ENCODE measurements around the gene NTN4. TPM values are rescaled to one million over a fixed set of nuclear protein-coding genes. Genes with fewer than 3 reads are reported as not detected.
"Not testable (repeated sequence)": the region's sequence is repeated elsewhere in the genome, so short reads cannot be mapped to it uniquely, and the experiment has no call there.

The NTN4 gene
- total RNA-seq, 2 donors from 2014 or later = 72.3 to 79.2 TPM

DNA sequence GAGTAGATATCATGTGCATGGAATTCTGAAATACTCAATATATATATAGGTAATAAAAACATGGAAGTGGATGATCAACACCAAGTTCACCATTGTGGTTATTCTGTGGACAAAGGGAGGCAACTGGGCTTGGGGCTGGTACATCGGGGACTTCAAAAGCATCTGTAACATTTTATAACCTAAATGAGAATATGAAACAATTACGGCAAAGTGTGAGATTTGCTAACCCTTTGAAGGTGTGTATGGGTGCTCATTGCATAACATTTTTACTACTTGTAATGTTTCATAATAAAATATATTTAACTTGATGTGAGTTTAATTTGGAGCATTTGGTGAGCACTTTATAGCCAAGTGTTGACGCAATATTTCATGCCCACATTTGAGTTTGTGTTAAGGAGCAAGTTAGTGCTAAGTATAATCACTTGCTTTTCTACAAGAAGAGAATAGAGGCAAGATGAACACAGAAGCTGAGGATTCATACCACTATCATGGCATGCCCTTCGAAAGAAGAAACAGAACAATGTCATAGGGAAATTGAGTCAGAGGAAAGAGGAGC, 109.3 kb downstream of the NTN4 start:
- H3K4me3 ChIP-seq = peak overlapping the region; percentile 14
- no peak for TF ChIP-seq CTCF (IDR thresholded peaks at IDR 0.05)
- peaks cover 4% of the 10 kb centered on the region in 2 donors for H3K4me1 ChIP-seq (ENCODE audit: control insufficient read depth in 1 of 2, low read depth in 2 of 2)
- no peaks in the 10 kb centered on the region for H3K9me3 ChIP-seq
- no peak for ATAC-seq (ENCODE audit: insufficient number of reproducible peaks, low FRiP score, low read depth)
- H3K27ac ChIP-seq = peak overlapping the region in 1 of 2 donors; percentile 50
- no peaks in the 10 kb centered on the region for H3K36me3 ChIP-seq
- no peaks in the 10 kb centered on the region for H3K27me3 ChIP-seq (replicated peaks; ENCODE audit: insufficient read depth)
- DNase-seq (ENCODE audit: low spot score) = no peak

DNA sequence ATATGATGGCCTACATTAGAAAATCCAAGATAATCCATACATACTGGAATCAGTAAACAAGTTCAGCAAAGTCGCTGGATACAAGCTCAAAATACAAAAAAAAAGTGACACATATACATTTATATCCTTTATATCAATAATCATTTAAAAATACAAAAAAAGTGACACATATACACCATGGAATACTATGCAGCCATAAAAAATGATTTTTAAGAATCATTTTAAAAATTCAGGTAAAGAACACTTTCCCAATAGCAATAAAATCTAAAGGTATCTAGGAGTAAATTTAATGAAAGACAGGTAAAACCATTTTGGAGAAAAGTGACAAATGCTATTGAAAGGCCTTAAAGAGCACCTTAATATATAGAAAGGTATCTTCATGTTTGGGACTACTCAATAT, 111.9 kb downstream of the NTN4 start:
- ATAC-seq (ENCODE audit: insufficient number of reproducible peaks, low FRiP score, low read depth) (no peak), DNase-seq (ENCODE audit: low spot score) (no peak)
- H3K36me3 ChIP-seq = no peaks in the 10 kb centered on the region
- H3K4me3 ChIP-seq = no peak overlapping the region
- TF ChIP-seq CTCF (IDR thresholded peaks at IDR 0.05) = no peak
- peaks cover 4 to 14% of the 10 kb centered on the region in 2 donors for H3K4me1 ChIP-seq (ENCODE audit: control insufficient read depth in 1 of 2, low read depth in 2 of 2)
- H3K27ac ChIP-seq = no peak overlapping the region
- no peaks in the 10 kb centered on the region for H3K27me3 ChIP-seq (replicated peaks; ENCODE audit: insufficient read depth)
- H3K9me3 ChIP-seq = no peaks in the 10 kb centered on the region

DNA sequence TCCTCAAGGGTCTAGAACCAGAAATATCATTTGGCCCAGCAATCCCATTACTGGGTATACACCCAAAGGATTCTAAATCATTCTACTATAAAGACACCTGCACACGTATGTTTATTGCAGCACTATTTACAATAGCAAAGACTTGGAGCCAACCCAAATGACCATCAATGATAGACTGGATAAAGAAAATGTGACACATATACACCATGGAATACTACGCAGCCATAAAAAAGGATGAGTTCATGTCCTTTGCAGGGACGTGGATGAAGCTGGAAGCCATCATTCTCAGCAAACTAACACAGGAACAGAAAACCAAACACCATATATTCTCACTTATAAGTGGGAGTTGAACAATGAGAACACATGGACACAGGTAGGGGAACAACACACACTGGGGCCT, 112.8 kb downstream of the NTN4 start:
- not testable (repeated sequence) for H3K27ac ChIP-seq; ATAC-seq (ENCODE audit: insufficient number of reproducible peaks, low FRiP score, low read depth); DNase-seq (ENCODE audit: low spot score); H3K27me3 ChIP-seq (replicated peaks; ENCODE audit: insufficient read depth); H3K36me3 ChIP-seq; H3K4me3 ChIP-seq; H3K9me3 ChIP-seq
- H3K4me1 ChIP-seq (ENCODE audit: control insufficient read depth in 1 of 2, low read depth in 2 of 2) = peaks cover 4 to 14% of the 10 kb centered on the region in 2 donors

DNA sequence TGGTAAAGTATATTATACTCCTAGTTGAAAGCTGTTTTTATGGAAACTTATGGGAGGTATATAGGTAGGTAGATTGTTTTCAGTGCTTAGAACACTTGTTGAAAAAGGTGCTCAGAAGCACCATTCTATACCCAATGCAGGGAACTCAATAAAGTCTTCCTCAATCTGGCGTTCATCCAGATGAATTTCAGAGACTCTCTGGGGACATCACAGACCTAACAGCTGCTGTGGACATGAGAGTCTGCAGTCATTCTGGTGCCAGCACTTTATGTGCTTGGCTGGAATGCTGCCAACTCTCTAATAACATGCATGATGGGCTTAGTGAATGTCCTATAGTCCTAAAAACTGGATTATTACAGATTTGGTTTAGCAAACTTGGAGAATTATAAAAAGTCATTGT, 115.9 kb downstream of the NTN4 start:
- no peak overlapping the region for H3K27ac ChIP-seq
- no peak for TF ChIP-seq CTCF (IDR thresholded peaks at IDR 0.05)
- no peaks in the 10 kb centered on the region for H3K27me3 ChIP-seq (replicated peaks; ENCODE audit: insufficient read depth)
- H3K4me1 ChIP-seq (ENCODE audit: control insufficient read depth in 1 of 2, low read depth in 2 of 2) = peaks cover 0 to 10% of the 10 kb centered on the region in 2 donors
- H3K4me3 ChIP-seq = no peak overlapping the region
- H3K9me3 ChIP-seq = no peaks in the 10 kb centered on the region
- H3K36me3 ChIP-seq = no peaks in the 10 kb centered on the region
- DNase-seq (ENCODE audit: low spot score) (no peak), ATAC-seq (ENCODE audit: insufficient number of reproducible peaks, low FRiP score, low read depth) (no peak)

- TF ChIP-seq CTCF (IDR thresholded peaks at IDR 0.05) = no peak
- DNase-seq (ENCODE audit: low spot score) = no peak
- H3K4me1 ChIP-seq (ENCODE audit: control insufficient read depth in 1 of 2, low read depth in 2 of 2) = peaks cover 0 to 10% of the 10 kb centered on the region in 2 donors
- no peak overlapping the region for H3K4me3 ChIP-seq
- H3K36me3 ChIP-seq = no peaks in the 10 kb centered on the region
- H3K27ac ChIP-seq = no peak overlapping the region
- no peaks in the 10 kb centered on the region for H3K9me3 ChIP-seq
- no peaks in the 10 kb centered on the region for H3K27me3 ChIP-seq (replicated peaks; ENCODE audit: insufficient read depth)
- ATAC-seq (ENCODE audit: insufficient number of reproducible peaks, low FRiP score, low read depth) = no peak
Measured at GRCh38 chr12:95674163-95674562, 116.4 kb downstream of the NTN4 start.

- no peak for TF ChIP-seq CTCF (IDR thresholded peaks at IDR 0.05)
- Histone ChIP-seq H3K27ac (no peak overlapping the region), H3K9me3 (no peaks in the 10 kb centered on the region), H3K4me1 (ENCODE audit: control insufficient read depth in 1 of 2, low read depth in 2 of 2) (peaks cover 0 to 10% of the 10 kb centered on the region in 2 donors), H3K4me3 (no peak overlapping the region), H3K36me3 (no peaks in the 10 kb centered on the region), H3K27me3 (replicated peaks; ENCODE audit: insufficient read depth) (no peaks in the 10 kb centered on the region)
- DNase-seq (ENCODE audit: low spot score) = no peak
- ATAC-seq (ENCODE audit: insufficient number of reproducible peaks, low FRiP score, low read depth) = no peak
Measured at GRCh38 chr12:95673576-95673975, 117.0 kb downstream of the NTN4 start.

All from thoracic aorta (tissue), 2 donors.